IMR-90 (cell line): ENCODE measurements around the gene OPRL1. TPM values are rescaled to one million over a fixed set of nuclear protein-coding genes. Genes with fewer than 3 reads are reported as not detected.

Experiments
- ATAC-seq: fragments of 200-7000 bp; cut with Tn5 transposase; 2 replicates; pipeline ENCODE4 v1.9.1; 2020; ENCODE audit warnings: low read depth, mild to moderate bottlenecking, moderate library complexity
- BruUV-seq: library from RNA; stranded (reverse); fragments of 400-500 nt; replicated peaks from 2 replicates; lab custom pipeline; 2021; lab: Mats Ljungman, UMichigan
- CTCF ChIA-PET: fragments of 300-600 bp; formaldehyde crosslinking; extraction: SDS; loops from one replicate; lab custom pipeline; 2021; ENCODE audit warnings: antibody characterized with exemption; lab: Yijun Ruan, JAX
- POLR2A ChIA-PET: fragments of 300-600 bp; sonication (Branson Sonifier 250); formaldehyde crosslinking; loops from one replicate; lab custom pipeline; 2022; ENCODE audit warnings: antibody characterized with exemption; ENCODE audit not compliant: unreplicated experiment; lab: Charles Lee
- DNase-seq: peaks from one replicate; pipeline ENCODE4 v3.0.0; 2013
- H2AFZ ChIP-seq: replicated peaks from 2 replicates; pipeline ENCODE3; 2013; ENCODE audit warnings: low read length, mild to moderate bottlenecking; ENCODE audit not compliant: poor library complexity
- H2AK5ac ChIP-seq: 2 replicates; pipeline ENCODE4 v1.6.1; 2013; ENCODE audit warnings: low read depth, low read length, inconsistent platforms
- H2AK9ac ChIP-seq: replicated peaks from 2 replicates; pipeline ENCODE3; 2013; ENCODE audit warnings: mild to moderate bottlenecking, low read depth, low read length, moderate library complexity; ENCODE audit not compliant: poor library complexity
- H2BK120ac ChIP-seq: 2 replicates; pipeline ENCODE4 v1.6.1; 2013; ENCODE audit warnings: low read depth, low read length, inconsistent platforms
- H2BK15ac ChIP-seq: 3 replicates; pipeline ENCODE4 v1.6.1; 2013; ENCODE audit warnings: low read depth, low read length, inconsistent platforms
- H2BK20ac ChIP-seq: 2 replicates; pipeline ENCODE4 v1.6.1; 2013; ENCODE audit warnings: low read depth, mild to moderate bottlenecking, inconsistent platforms, low read length, moderate library complexity
- H2BK5ac ChIP-seq: 2 replicates; pipeline ENCODE4 v1.6.1; 2013; ENCODE audit warnings: mild to moderate bottlenecking, low read depth, low read length, inconsistent platforms; ENCODE audit not compliant: poor library complexity, severe bottlenecking
- H3K14ac ChIP-seq: replicated peaks from 2 replicates; pipeline ENCODE4 v1.6.1; 2013; ENCODE audit warnings: low read depth, low read length, inconsistent platforms
- H3K18ac ChIP-seq: 2 replicates; pipeline ENCODE4 v1.6.1; 2013; ENCODE audit warnings: low read depth, low read length, control low read depth
- H3K23ac ChIP-seq: 2 replicates; pipeline ENCODE4 v1.6.1; 2013; ENCODE audit warnings: low read depth, low read length, inconsistent platforms
- H3K27ac ChIP-seq: 2 replicates; pipeline ENCODE4 v1.5.1; 2013; ENCODE audit warnings: mild to moderate bottlenecking, control low read depth, low read length; ENCODE audit not compliant: insufficient read depth
- H3K27me3 ChIP-seq: 2 replicates; pipeline ENCODE4 v1.6.1; 2013; ENCODE audit warnings: low read length; ENCODE audit not compliant: control insufficient read depth, insufficient read depth
- H3K36me3 ChIP-seq: 2 replicates; pipeline ENCODE4 v1.6.1; 2013; ENCODE audit warnings: low read length, mixed read lengths; ENCODE audit not compliant: control insufficient read depth, insufficient read depth
- H3K4ac ChIP-seq: 2 replicates; pipeline ENCODE4 v1.6.1; 2013; ENCODE audit warnings: low read depth, low read length, inconsistent platforms
- H3K4me1 ChIP-seq: 2 replicates; pipeline ENCODE4 v1.6.1; 2013; ENCODE audit warnings: low read length, mixed read lengths; ENCODE audit not compliant: control insufficient read depth, insufficient read depth
- H3K4me2 ChIP-seq: 2 replicates; pipeline ENCODE4 v1.6.1; 2013; ENCODE audit warnings: low read depth, mild to moderate bottlenecking, control low read depth, low read length, moderate library complexity
- H3K4me3 ChIP-seq: 2 replicates; pipeline ENCODE4 v1.5.1; 2013; ENCODE audit warnings: low read depth, mild to moderate bottlenecking, control low read depth, low read length, moderate library complexity; ENCODE audit not compliant: insufficient read depth
- H3K56ac ChIP-seq: 2 replicates; pipeline ENCODE4 v1.6.1; 2013; ENCODE audit warnings: low read length, inconsistent platforms; ENCODE audit not compliant: insufficient read depth; ENCODE audit errors: extremely low read depth
- H3K79me1 ChIP-seq, 2 experiments: 2 replicates each; pipeline ENCODE4 v1.6.1; 2013; ENCODE audit warnings: low read length in 2 of 2, inconsistent platforms in 1 of 2, low read depth in 1 of 2
- H3K9ac ChIP-seq: 2 replicates; pipeline ENCODE4 v1.6.1; 2013; ENCODE audit warnings: low read depth, low read length, control low read depth
- H3K9me1 ChIP-seq: 2 replicates; pipeline ENCODE4 v1.6.1; 2013; ENCODE audit warnings: low read length, inconsistent platforms; ENCODE audit not compliant: insufficient read depth
- H3K9me3 ChIP-seq: 2 replicates; pipeline ENCODE4 v1.6.1; 2013; ENCODE audit warnings: low read length; ENCODE audit not compliant: control insufficient read depth, insufficient read depth
- H4K20me1 ChIP-seq: 2 replicates; pipeline ENCODE4 v1.6.1; 2013; ENCODE audit warnings: low read length, inconsistent platforms; ENCODE audit not compliant: insufficient read depth
- H4K5ac ChIP-seq: 2 replicates; pipeline ENCODE4 v1.6.1; 2013; ENCODE audit warnings: mild to moderate bottlenecking, low read depth, low read length, control low read depth
- H4K8ac ChIP-seq, 2 experiments: 2 replicates each; pipeline ENCODE4 v1.6.1; 2013; ENCODE audit warnings: low read depth in 2 of 2, low read length in 2 of 2, control low read depth in 1 of 2, inconsistent platforms in 1 of 2
- H4K91ac ChIP-seq: 2 replicates; pipeline ENCODE4 v1.6.1; 2013; ENCODE audit warnings: low read depth, low read length, inconsistent platforms; ENCODE audit not compliant: insufficient read depth
- BHLHE40 ChIP-seq: fragments of 150-350 bp; IDR thresholded peaks from 2 replicates; pipeline ENCODE4 v1.6.1; 2016; ENCODE audit warnings: mild to moderate bottlenecking, low read depth, low read length
- ELK1 ChIP-seq: fragments of 150-350 bp; IDR thresholded peaks from 2 replicates; pipeline ENCODE4 v1.6.1; 2016; ENCODE audit warnings: low read depth, mild to moderate bottlenecking, low read length, moderate library complexity, borderline replicate concordance
- POLR2A ChIP-seq: IDR thresholded peaks from 2 replicates; pipeline ENCODE4 v1.6.1; 2012; ENCODE audit warnings: mild to moderate bottlenecking, low read depth, low read length
- SMC3 ChIP-seq: fragments of 150-350 bp; IDR thresholded peaks from 2 replicates; pipeline ENCODE4 v1.6.1; 2016; ENCODE audit warnings: low read depth, mild to moderate bottlenecking, antibody characterized with exemption, low read length, moderate library complexity
- WGBS, 2 experiments: methylation state at CpG; one replicate each; pipeline versions ENCODE4 v1.1.5 to v1.1.7; 2013; ENCODE audit warnings: missing lambda C conversion rate in 2 of 2; ENCODE audit not compliant: insufficient read length in 1 of 2; ENCODE audit errors: extremely low coverage in 2 of 2; 5-methylcytosine and 5-hydroxymethylcytosine counted together
- dilution Hi-C: fragments of 300-500 bp; cut with HindIII; formaldehyde crosslinking; loops from one replicate; pipeline ENCODE4 v1.14.3; 2018; ENCODE audit warnings: low sequenced_read_pairs; ENCODE audit not compliant: unreplicated experiment
- in situ Hi-C: fragments of 300-500 bp; cut with MboI; formaldehyde crosslinking; loops from 3 replicates; pipeline ENCODE4 v1.14.3; 2019; ENCODE audit warnings: low sequenced_read_pairs, inconsistent platforms, mixed read lengths
- intact Hi-C: fragments of 100-400 bp; cut with micrococcal nuclease; formaldehyde crosslinking; loops from 2 replicates; pipeline ENCODE4 v1.10.0; 2022
- polyA plus RNA-seq, 3 experiments: library from polyadenylated mRNA; depleted of rRNA; stranded (reverse); fragments of >200 nt; gene quantifications; 2 replicates each; pipeline ENCODE4 v1.2.3, GENCODE V29; 2012; ENCODE audit warnings: low replicate concordance in 1 of 3
- total RNA-seq: library from RNA; depleted of rRNA; stranded (reverse); fragments of >200 nt; gene quantifications from 2 replicates; pipeline ENCODE4 v1.2.3, GENCODE V29; 2012

OPRL1 gene
- total and polyA plus RNA-seq, 2 of the 4 experiments (the other 2 are of a cell fraction): 0.36 to 1.2 TPM

GRCh38 chr20:64074963-64075362 lies 4.9 kb upstream of the OPRL1 start:
- H4K8ac ChIP-seq: no peak overlapping the region
- H3K4me3 ChIP-seq: no peak overlapping the region
- dilution Hi-C loops (no loop called here), intact Hi-C loops (no loop called here), in situ Hi-C loops (no loop called here)
- H2BK120ac ChIP-seq: no peak overlapping the region
- no peak for ATAC-seq
- no peak overlapping the region for H3K4ac ChIP-seq
- no peak overlapping the region for H3K56ac ChIP-seq
- no peak overlapping the region for H4K91ac ChIP-seq
- H3K36me3 ChIP-seq: peaks cover 26% of the 10 kb centered on the region; the same call in 1 of the 2 replicates
- no TSS peak for BruUV-seq
- 86% methylated on average over 6 of the region's 8 CpGs; no CpG with 5 or more reads in 1 of the 2 experiments for WGBS, 2 experiments
- H2BK15ac ChIP-seq: no peak overlapping the region
- TF ChIP-seq SMC3 (no peak), BHLHE40 (no peak), POLR2A (no peak), ELK1 (no peak)
- H2AFZ ChIP-seq: no peak overlapping the region
- no peak overlapping the region for H3K14ac ChIP-seq
- no peaks in the 10 kb centered on the region for H3K9me3 ChIP-seq
- no peak for DNase-seq
- no peaks in the 10 kb centered on the region; the same call in none of the 2 replicates for H4K20me1 ChIP-seq
- no peaks in the 10 kb centered on the region for H3K27me3 ChIP-seq
- no peak overlapping the region for H3K4me2 ChIP-seq
- no peaks in the 10 kb centered on the region for H3K9me1 ChIP-seq
- H4K5ac ChIP-seq: no peak overlapping the region
- H3K9ac ChIP-seq: no peak overlapping the region
- no peak overlapping the region for H2AK9ac ChIP-seq
- H2BK5ac ChIP-seq: no peak overlapping the region
- peaks cover 11% of the 10 kb centered on the region for H3K4me1 ChIP-seq
- peaks cover 6 to 8% of the 10 kb centered on the region in 2 experiments; a peak in 3 of 4 replicates for H3K79me1 ChIP-seq
- CTCF ChIA-PET: no interaction called here
- H3K18ac ChIP-seq: no peak overlapping the region
- POLR2A ChIA-PET: no interaction called here
- no peak overlapping the region for H2AK5ac ChIP-seq
- no peak overlapping the region for H3K23ac ChIP-seq
- H2BK20ac ChIP-seq: no peak overlapping the region
- H3K27ac ChIP-seq: no peak overlapping the region
